Tibial nerve (tissue), 4 donors: Measurements from ENCODE around the gene PPP1R3E.

Experiments
- EP300 ChIP-seq, 2 donors: sonication (generic); formaldehyde crosslinking; IDR thresholded peaks; one replicate each; pipeline ENCODE4 v1.6.1; 2017; ENCODE audit warnings: antibody characterized with exemption in 2 of 2, mild to moderate bottlenecking in 1 of 2
- POLR2A ChIP-seq, 2 donors: fragments of 450-650 bp; IDR thresholded peaks; one replicate each; pipeline ENCODE4 v1.6.1; 2017; ENCODE audit warnings: antibody characterized with exemption in 2 of 2, mild to moderate bottlenecking in 2 of 2, moderate library complexity in 2 of 2
- TF ChIP-seq, protein P1 (sequence below), 5 experiments: fragments of 200-600 bp in 3 of 5; fragments of 450-650 bp in 2 of 5; sonication (generic) in 3 of 5; IDR thresholded peaks; one replicate each; pipeline ENCODE4 v1.5.1; 2016 to 2019; ENCODE audit warnings: antibody characterized with exemption in 5 of 5, mild to moderate bottlenecking in 3 of 5, moderate library complexity in 2 of 5

DNA sequence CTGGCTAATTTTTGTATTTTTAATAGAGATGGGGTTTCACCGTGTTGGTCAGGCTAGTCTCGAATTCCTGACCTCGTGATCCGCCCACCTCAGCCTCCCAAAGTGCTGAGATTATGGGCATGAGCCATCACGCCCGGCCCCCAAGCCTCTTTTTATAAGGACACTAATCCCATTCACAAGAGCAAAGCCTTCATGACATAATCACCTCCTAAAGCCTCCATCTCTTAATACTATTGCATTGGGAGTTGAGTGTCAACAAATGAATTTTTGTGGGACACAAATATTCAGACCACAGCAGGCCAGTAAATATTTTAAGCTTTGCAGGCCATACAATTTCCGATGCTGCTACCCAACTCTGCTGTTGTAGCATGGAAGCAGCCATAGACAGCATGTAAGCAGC, 54.1 kb downstream of the PPP1R3E start:
- TF ChIP-seq, protein P1, sequence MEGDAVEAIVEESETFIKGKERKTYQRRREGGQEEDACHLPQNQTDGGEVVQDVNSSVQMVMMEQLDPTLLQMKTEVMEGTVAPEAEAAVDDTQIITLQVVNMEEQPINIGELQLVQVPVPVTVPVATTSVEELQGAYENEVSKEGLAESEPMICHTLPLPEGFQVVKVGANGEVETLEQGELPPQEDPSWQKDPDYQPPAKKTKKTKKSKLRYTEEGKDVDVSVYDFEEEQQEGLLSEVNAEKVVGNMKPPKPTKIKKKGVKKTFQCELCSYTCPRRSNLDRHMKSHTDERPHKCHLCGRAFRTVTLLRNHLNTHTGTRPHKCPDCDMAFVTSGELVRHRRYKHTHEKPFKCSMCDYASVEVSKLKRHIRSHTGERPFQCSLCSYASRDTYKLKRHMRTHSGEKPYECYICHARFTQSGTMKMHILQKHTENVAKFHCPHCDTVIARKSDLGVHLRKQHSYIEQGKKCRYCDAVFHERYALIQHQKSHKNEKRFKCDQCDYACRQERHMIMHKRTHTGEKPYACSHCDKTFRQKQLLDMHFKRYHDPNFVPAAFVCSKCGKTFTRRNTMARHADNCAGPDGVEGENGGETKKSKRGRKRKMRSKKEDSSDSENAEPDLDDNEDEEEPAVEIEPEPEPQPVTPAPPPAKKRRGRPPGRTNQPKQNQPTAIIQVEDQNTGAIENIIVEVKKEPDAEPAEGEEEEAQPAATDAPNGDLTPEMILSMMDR (IDR thresholded peaks at IDR 0.05): no peak
- TF ChIP-seq POLR2A (IDR thresholded peaks at IDR 0.05) (no peak), EP300 (IDR thresholded peaks at IDR 0.05) (no peak)
